Testis (tissue), 3 donors: ENCODE results near the gene CCDC106. TPM values are rescaled to one million over a fixed set of nuclear protein-coding genes. Genes with fewer than 3 reads are reported as not detected.

Experiments used
- DNase-seq: peaks from one replicate; pipeline ENCODE4 v3.0.0-alpha.2; 2019
- H3K27ac ChIP-seq, 2 donors: fragments of 200-600 bp; sonication (generic); one replicate each; pipeline ENCODE4 v1.5.1; 2019
- H3K27me3 ChIP-seq: fragments of 200-600 bp; sonication (generic); one replicate; pipeline ENCODE4 v1.5.1; 2019
- H3K36me3 ChIP-seq: fragments of 200-600 bp; sonication (generic); one replicate; pipeline ENCODE4 v1.5.1; 2017; ENCODE audit warnings: low read depth; ENCODE audit errors: missing control alignments
- H3K4me1 ChIP-seq: fragments of 200-600 bp; sonication (generic); one replicate; pipeline ENCODE4 v1.5.1; 2019
- H3K4me3 ChIP-seq, 2 donors: fragments of 200-600 bp; sonication (generic); one replicate each; pipeline ENCODE4 v1.5.1; 2017 to 2019
- H3K9me3 ChIP-seq: fragments of 200-600 bp; sonication (generic); one replicate; pipeline ENCODE4 v1.5.1; 2017
- CTCF ChIP-seq, 3 experiments: fragments of 450-650 bp in 2 of 3; fragments of 200-600 bp in 1 of 3; sonication (generic) in 1 of 3; IDR thresholded peaks; one replicate each; pipeline ENCODE4 v1.5.1; 2016 to 2019; ENCODE audit warnings: antibody characterized with exemption in 3 of 3, mild to moderate bottlenecking in 2 of 3, moderate library complexity in 1 of 3
- POLR2A ChIP-seq: fragments of 450-650 bp; IDR thresholded peaks from one replicate; pipeline ENCODE4 v1.6.1; 2017; ENCODE audit warnings: antibody characterized with exemption, mild to moderate bottlenecking, moderate library complexity
- WGBS, 2 donors: methylation state at CpG; one replicate each; pipeline ENCODE4 v1.1.5; 2018; 5-methylcytosine and 5-hydroxymethylcytosine counted together
- intact Hi-C: fragments of 100-400 bp; cut with DNase I; formaldehyde crosslinking; loops from one replicate; pipeline ENCODE4 v1.15.1; 2023; ENCODE audit warnings: low total_unique reads
- polyA plus RNA-seq: library from polyadenylated mRNA; stranded (reverse); fragments of 350-450 nt; fragmentation: Illumina TruSeq; extraction: RNeasy Lipid Tissue Mini Kit (QIAGEN cat#74804); gene quantifications from one replicate; pipeline ENCODE4 v1.2.3, GENCODE V29; 2014; ENCODE audit warnings: low read depth, low replicate concordance; ENCODE audit not compliant: insufficient read depth
- total RNA-seq, 2 donors: library from RNA; depleted of rRNA; stranded (reverse); fragments of >200 nt; gene quantifications; one replicate each; pipeline ENCODE4 v1.2.3, GENCODE V29; 2016

CCDC106 gene
- total and polyA plus RNA-seq, 3 donors from 2014 or later: 34.5 to 84.9 (median 57.0) TPM

GRCh38 chr19:55600662-55601028 is 47.4 kb upstream of the CCDC106 start:
- intact Hi-C loops: loop anchor here (10.0 kb wide), 1 partner anchor 86 kb away; no protein-coding TSS in a partner anchor
- H3K4me1 ChIP-seq: peaks cover 7% of the 10 kb centered on the region
- 3 to 7% methylated on average over 9 to 11 of the region's 15 CpGs for WGBS, 2 donors
- no peaks in the 10 kb centered on the region for H3K36me3 ChIP-seq
- peak overlapping the region; percentile 95 to 99 for H3K27ac ChIP-seq
- no peaks in the 10 kb centered on the region for H3K27me3 ChIP-seq
- no peaks in the 10 kb centered on the region for H3K9me3 ChIP-seq
- H3K4me3 ChIP-seq: peak overlapping the region; percentile 69 to 88
- no peak for DNase-seq
- TF ChIP-seq POLR2A (no peak), CTCF (IDR thresholded peaks at IDR 0.05) (no peak)

DNA sequence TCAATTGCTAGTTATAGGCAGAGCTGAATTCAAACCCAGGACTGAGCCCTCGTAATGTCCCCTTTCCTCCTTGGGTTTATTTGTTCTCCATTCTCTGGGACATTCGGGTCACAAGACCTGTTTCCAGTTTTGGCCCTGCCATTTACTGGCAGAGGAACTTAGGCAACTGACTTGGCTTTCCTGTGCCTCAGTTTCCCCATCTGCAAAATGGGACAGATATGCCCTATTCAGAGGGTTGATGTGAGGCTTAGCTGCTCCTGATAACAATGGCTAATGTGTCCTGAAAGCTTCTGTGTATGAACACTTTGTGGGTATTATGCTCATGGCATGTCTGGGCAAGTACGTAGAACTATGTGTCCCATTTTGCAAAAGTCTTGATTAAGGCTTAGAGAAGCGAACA is 46.9 kb upstream of the CCDC106 start:
- Histone ChIP-seq H3K4me1 (peaks cover 7% of the 10 kb centered on the region), H3K27me3 (no peaks in the 10 kb centered on the region), H3K27ac (peak overlapping the region; percentile 95 to 99), H3K4me3 (peak overlapping the region in 1 of 2 donors; percentile 88), H3K9me3 (no peaks in the 10 kb centered on the region), H3K36me3 (no peaks in the 10 kb centered on the region)
- no peak for DNase-seq
- TF ChIP-seq POLR2A (no peak), CTCF (IDR thresholded peaks at IDR 0.05) (no peak)
- intact Hi-C loops: loop anchor here (10.0 kb wide), 1 partner anchor 86 kb away; no protein-coding TSS in a partner anchor
- 44 to 49% methylated on average over 4 of the region's 4 CpGs for WGBS, 2 donors

GRCh38 chr19:55602104-55603001 is 45.7 kb upstream of the CCDC106 start:
- no peak for DNase-seq
- intact Hi-C loops: loop anchor here (10.0 kb wide), 1 partner anchor 88 kb away; no protein-coding TSS in a partner anchor
- TF ChIP-seq CTCF (IDR thresholded peaks at IDR 0.05) (no peak), POLR2A (no peak)
- Histone ChIP-seq H3K4me3 (no peak overlapping the region), H3K27ac (no peak overlapping the region), H3K4me1 (peaks cover 16% of the 10 kb centered on the region), H3K27me3 (no peaks in the 10 kb centered on the region), H3K9me3 (no peaks in the 10 kb centered on the region), H3K36me3 (no peaks in the 10 kb centered on the region)
- whole genome bisulfite sequencing, 2 donors: 72 to 100% methylated on average over 1 to 60 of the region's 60 CpGs

DNA sequence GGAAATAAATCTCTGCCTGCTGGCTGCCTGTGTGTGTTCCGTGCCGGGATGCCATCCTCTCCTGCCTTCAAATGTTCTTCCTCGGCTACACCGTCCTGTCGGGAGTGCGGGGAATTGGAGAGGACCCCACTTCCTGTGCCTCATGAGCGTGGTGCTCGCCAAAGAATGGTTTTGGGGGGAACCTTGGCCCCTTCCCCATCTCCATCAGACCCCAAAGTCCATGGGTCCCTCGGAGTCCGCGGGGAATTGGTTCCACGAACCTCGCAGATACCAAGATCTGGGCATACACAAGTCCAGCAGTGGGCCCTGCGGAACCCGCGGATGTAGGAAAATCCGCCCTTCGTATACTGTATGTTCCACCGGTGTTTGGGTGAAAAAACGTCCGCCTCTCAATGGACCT is 44.9 kb upstream of the CCDC106 start:
- no peak overlapping the region for H3K27ac ChIP-seq
- no peak for DNase-seq
- H3K27me3 ChIP-seq: no peaks in the 10 kb centered on the region
- TF ChIP-seq POLR2A: no peak
- TF ChIP-seq CTCF (IDR thresholded peaks at IDR 0.05): no peak
- no peaks in the 10 kb centered on the region for H3K9me3 ChIP-seq
- no peak overlapping the region for H3K4me3 ChIP-seq
- no peaks in the 10 kb centered on the region for H3K36me3 ChIP-seq
- intact Hi-C loops: loop anchor here (10.0 kb wide), 1 partner anchor 88 kb away; no protein-coding TSS in a partner anchor
- WGBS, 2 donors: 44 to 73% methylated on average over 13 to 21 of the region's 21 CpGs
- peaks cover 16% of the 10 kb centered on the region for H3K4me1 ChIP-seq
